Natural killer cell (primary cell): ENCODE data around the gene OAS3. TPM values are rescaled to one million over a fixed set of nuclear protein-coding genes. Genes with fewer than 3 reads are reported as not detected.

Source experiments
- ATAC-seq, 3 donors: fragments of 150-1000 bp in 2 of 3; fragments of 200-7000 bp in 1 of 3; cut with Tn5 transposase; 1 replicate in 1 of 3; 2 replicates in 2 of 3; pipeline ENCODE4 v1.10.0; 2021; ENCODE audit warnings: mild to moderate bottlenecking in 2 of 3, moderate library complexity in 2 of 3
- DNase-seq, 2 donors: peaks; one replicate each; pipeline versions ENCODE4 v3.0.0 to v3.0.0-alpha.2; 2013 to 2021; ENCODE audit warnings: mixed read lengths in 1 of 2
- H3K27ac ChIP-seq: one replicate; pipeline ENCODE4 v1.5.1; 2013; ENCODE audit warnings: mild to moderate bottlenecking, low read length
- H3K27me3 ChIP-seq: one replicate; pipeline ENCODE4 v1.6.1; 2013; ENCODE audit warnings: low read length; ENCODE audit not compliant: control insufficient read depth, insufficient read depth
- H3K36me3 ChIP-seq: one replicate; pipeline ENCODE4 v1.6.1; 2013; ENCODE audit warnings: low read length; ENCODE audit not compliant: control insufficient read depth, insufficient read depth
- H3K4me1 ChIP-seq: one replicate; pipeline ENCODE4 v1.6.1; 2013; ENCODE audit warnings: low read length; ENCODE audit not compliant: control insufficient read depth, insufficient read depth
- H3K4me3 ChIP-seq: one replicate; pipeline ENCODE4 v1.5.1; 2013; ENCODE audit warnings: low read length
- H3K9me3 ChIP-seq: one replicate; pipeline ENCODE4 v1.6.1; 2013; ENCODE audit warnings: low read length; ENCODE audit not compliant: control insufficient read depth, insufficient read depth
- H3K27ac Mint-ChIP-seq, 2 donors: one replicate each; pipeline ENCODE4 v1.8.0; 2022; ENCODE audit warnings: mild to moderate bottlenecking in 2 of 2, mixed read lengths in 2 of 2, moderate library complexity in 1 of 2
- H3K27me3 Mint-ChIP-seq, 2 donors: one replicate each; pipeline ENCODE4 v1.8.0; 2022; ENCODE audit warnings: low read depth in 2 of 2, mixed read lengths in 2 of 2
- H3K36me3 Mint-ChIP-seq: one replicate; pipeline ENCODE4 v1.8.0; 2022; ENCODE audit warnings: mixed read lengths
- H3K4me1 Mint-ChIP-seq, 2 donors: one replicate each; pipeline ENCODE4 v1.8.0; 2022; ENCODE audit warnings: mixed read lengths in 2 of 2
- H3K4me3 Mint-ChIP-seq: one replicate; pipeline ENCODE4 v1.8.0; 2022; ENCODE audit warnings: mild to moderate bottlenecking, moderate library complexity, mixed read lengths
- H3K9me3 Mint-ChIP-seq, 2 donors: one replicate each; pipeline ENCODE4 v1.8.0; 2022; ENCODE audit warnings: mixed read lengths in 2 of 2
- CTCF ChIP-seq: fragments of 200-600 bp; IDR thresholded peaks from one replicate; pipeline ENCODE4 v1.8.0; 2022; ENCODE audit warnings: antibody characterized with exemption
- WGBS: methylation state at CpG from one replicate; pipeline ENCODE4 v1.1.7; 2013; ENCODE audit warnings: missing lambda C conversion rate; ENCODE audit not compliant: insufficient coverage; 5-methylcytosine and 5-hydroxymethylcytosine counted together
- intact Hi-C: fragments of 100-400 bp; cut with micrococcal nuclease; formaldehyde crosslinking; loops from one replicate; pipeline ENCODE4 v1.14.2; 2022
- total RNA-seq, 4 donors: library from RNA; stranded (reverse); fragments of 120-200 nt in 1 of 4; gene quantifications; one replicate each; pipeline versions ENCODE4 v1.2.3 to v1.2.4, GENCODE V29; 2013 to 2022

OAS3 gene
- total RNA-seq, 3 donors from 2014 or later (not counting 1 experiment from before 2014, with no cell fraction given), result 8.5 to 24.7 (median 15.4) TPM

GRCh38 chr12:112964915-112965314 is 26.6 kb downstream of the OAS3 start:
- WGBS, result 95% methylated on average over 4 of the region's 4 CpGs
- ATAC-seq, result no peak
- Histone ChIP-seq H3K27ac (no peak overlapping the region), H3K4me1 (no peaks in the 10 kb centered on the region), H3K9me3 (no peaks in the 10 kb centered on the region), H3K4me3 (no peak overlapping the region), H3K27me3 (no peaks in the 10 kb centered on the region), H3K36me3 (peaks cover 57% of the 10 kb centered on the region)
- intact Hi-C loops, result no loop called here
- H3K36me3 Mint-ChIP-seq, result peaks cover 25% of the 10 kb centered on the region
- H3K27me3 Mint-ChIP-seq, result no peaks in the 10 kb centered on the region
- no peak for TF ChIP-seq CTCF
- no peak overlapping the region for H3K4me3 Mint-ChIP-seq
- H3K9me3 Mint-ChIP-seq, result no peaks in the 10 kb centered on the region
- H3K4me1 Mint-ChIP-seq, result peaks cover 0 to 9% of the 10 kb centered on the region in 2 donors
- H3K27ac Mint-ChIP-seq, result no peak overlapping the region
- DNase-seq, result no peak

- intact Hi-C loops, result no loop called here
- Histone ChIP-seq H3K9me3 (no peaks in the 10 kb centered on the region), H3K27ac (no peak overlapping the region), H3K36me3 (peaks cover 63% of the 10 kb centered on the region), H3K4me1 (no peaks in the 10 kb centered on the region), H3K4me3 (no peak overlapping the region), H3K27me3 (no peaks in the 10 kb centered on the region)
- DNase-seq, result no peak
- no peaks in the 10 kb centered on the region for H3K9me3 Mint-ChIP-seq
- no peak overlapping the region for H3K27ac Mint-ChIP-seq
- no peak for ATAC-seq
- 97% methylated on average over 15 of the region's 15 CpGs for WGBS
- H3K4me1 Mint-ChIP-seq, result peaks cover 0 to 6% of the 10 kb centered on the region in 2 donors
- peaks cover 23% of the 10 kb centered on the region for H3K36me3 Mint-ChIP-seq
- TF ChIP-seq CTCF, result no peak
- H3K27me3 Mint-ChIP-seq, result no peaks in the 10 kb centered on the region
- H3K4me3 Mint-ChIP-seq, result no peak overlapping the region
These were observed 27.4 kb downstream of the OAS3 start for GRCh38 chr12:112965643-112966042.

- Mint-ChIP-seq H3K9me3 (no peaks in the 10 kb centered on the region), H3K4me3 (no peak overlapping the region), H3K27ac (no peak overlapping the region), H3K27me3 (no peaks in the 10 kb centered on the region), H3K4me1 (no peaks in the 10 kb centered on the region), H3K36me3 (peaks cover 12% of the 10 kb centered on the region)
- H3K4me3 ChIP-seq, result no peak overlapping the region
- intact Hi-C loops, result no loop called here
- ATAC-seq (no peak), DNase-seq (no peak)
- peaks cover 53% of the 10 kb centered on the region for H3K36me3 ChIP-seq
- H3K27ac ChIP-seq, result no peak overlapping the region
- no peak for TF ChIP-seq CTCF
- whole genome bisulfite sequencing, result 99% methylated on average over 9 of the region's 9 CpGs
- H3K4me1 ChIP-seq, result no peaks in the 10 kb centered on the region
- H3K27me3 ChIP-seq, result no peaks in the 10 kb centered on the region
- H3K9me3 ChIP-seq, result no peaks in the 10 kb centered on the region
These were observed 29.0 kb downstream of the OAS3 start for GRCh38 chr12:112967306-112967705.

- 93% methylated on average over 7 of the region's 7 CpGs for WGBS
These were observed 29.6 kb downstream of the OAS3 start for GRCh38 chr12:112967858-112968257.

More at GRCh38 chr12:112967858-112968257, 29.6 kb downstream of the OAS3 start:
- no peaks in the 10 kb centered on the region for H3K27me3 ChIP-seq
- Mint-ChIP-seq H3K27me3 (no peaks in the 10 kb centered on the region), H3K4me1 (no peaks in the 10 kb centered on the region), H3K4me3 (no peak overlapping the region), H3K9me3 (no peaks in the 10 kb centered on the region), H3K27ac (no peak overlapping the region), H3K36me3 (peaks cover 9% of the 10 kb centered on the region)
- H3K4me3 ChIP-seq, result no peak overlapping the region
- TF ChIP-seq CTCF, result no peak
- H3K9me3 ChIP-seq, result no peaks in the 10 kb centered on the region
- no peak for ATAC-seq
- H3K27ac ChIP-seq, result no peak overlapping the region
- intact Hi-C loops, result no loop called here
- H3K36me3 ChIP-seq, result peaks cover 48% of the 10 kb centered on the region
- DNase-seq, result no peak
- H3K4me1 ChIP-seq, result no peaks in the 10 kb centered on the region
